ENCODE results near the gene BTBD9. TPM values are rescaled to one million over a fixed set of nuclear protein-coding genes. Genes with fewer than 3 reads are reported as not detected.
"Not testable (repeated sequence)": the region's sequence is repeated elsewhere in the genome, so short reads cannot be mapped to it uniquely, and the experiment has no call there.

BTBD9 gene
- total RNA-seq, 4 donors from 2014 or later = 10.6 to 16.6 (median 15.1) TPM

- no peak for DNase-seq (ENCODE audit: low spot score in 2 of 2)
- intact Hi-C loops (cut with DNase I; ENCODE audit: low total_unique reads) = no loop called here
- TF ChIP-seq POLR2A (IDR thresholded peaks at IDR 0.05) = no peak
- no peak for TF ChIP-seq CTCF (IDR thresholded peaks at IDR 0.05)
- WGBS, 2 donors = 93 to 97% methylated on average over 4 of the region's 4 CpGs
- H3K4me3 ChIP-seq (ENCODE audit: low read depth, poor library complexity, severe bottlenecking) = no peak overlapping the region
Measured at GRCh38 chr6:38350220-38350619, 289.5 kb downstream of the BTBD9 start.

- H3K4me3 ChIP-seq (ENCODE audit: low read depth, poor library complexity, severe bottlenecking) = no peak overlapping the region
- no peak for DNase-seq (ENCODE audit: low spot score in 2 of 2)
- TF ChIP-seq CTCF (IDR thresholded peaks at IDR 0.05) (no peak), POLR2A (IDR thresholded peaks at IDR 0.05) (no peak)
- intact Hi-C loops (cut with DNase I; ENCODE audit: low total_unique reads) = no loop called here
- WGBS, 2 donors = 85 to 92% methylated on average over 3 of the region's 3 CpGs
Measured at GRCh38 chr6:38349795-38350194, 289.9 kb downstream of the BTBD9 start.

- TF ChIP-seq POLR2A (IDR thresholded peaks at IDR 0.05) = no peak
- no peak for TF ChIP-seq CTCF (IDR thresholded peaks at IDR 0.05)
- no peak overlapping the region for H3K4me3 ChIP-seq (ENCODE audit: low read depth, poor library complexity, severe bottlenecking)
- intact Hi-C loops (cut with DNase I; ENCODE audit: low total_unique reads) = no loop called here
- 95 to 96% methylated on average over 2 of the region's 2 CpGs for WGBS, 2 donors
- DNase-seq (ENCODE audit: low spot score in 2 of 2) = no peak
Measured at GRCh38 chr6:38349221-38349620, 290.5 kb downstream of the BTBD9 start.

- no peak for DNase-seq (ENCODE audit: low spot score in 2 of 2)
- intact Hi-C loops (cut with DNase I; ENCODE audit: low total_unique reads) = no loop called here
- 87 to 91% methylated on average over 3 of the region's 3 CpGs for WGBS, 2 donors
- H3K4me3 ChIP-seq (ENCODE audit: low read depth, poor library complexity, severe bottlenecking) = no peak overlapping the region
- TF ChIP-seq CTCF (IDR thresholded peaks at IDR 0.05) = no peak
- TF ChIP-seq POLR2A (IDR thresholded peaks at IDR 0.05) = no peak
Measured at GRCh38 chr6:38348371-38348770, 291.4 kb downstream of the BTBD9 start.

GRCh38 chr6:38347829-38348228, 291.9 kb downstream of the BTBD9 start:
- DNase-seq (ENCODE audit: low spot score in 2 of 2); intact Hi-C loops (cut with DNase I; ENCODE audit: low total_unique reads); H3K4me3 ChIP-seq (ENCODE audit: low read depth, poor library complexity, severe bottlenecking): not testable (repeated sequence)
- WGBS, 2 donors = 92% methylated on average over 8 of the region's 8 CpGs

GRCh38 chr6:38346291-38347079, 293.2 kb downstream of the BTBD9 start:
- TF ChIP-seq CTCF (IDR thresholded peaks at IDR 0.05) = no peak
- no peak for TF ChIP-seq POLR2A (IDR thresholded peaks at IDR 0.05)
- H3K4me3 ChIP-seq (ENCODE audit: low read depth, poor library complexity, severe bottlenecking) = no peak overlapping the region
- no peak for DNase-seq (ENCODE audit: low spot score in 2 of 2)
- 83 to 84% methylated on average over 5 of the region's 5 CpGs for WGBS, 2 donors
- intact Hi-C loops (cut with DNase I; ENCODE audit: low total_unique reads) = no loop called here

Data from lower leg skin (tissue), 4 donors.